ENCODE results near the gene ING2. TPM values are rescaled to one million over a fixed set of nuclear protein-coding genes. Genes with fewer than 3 reads are reported as not detected.
A peak's percentile ranks its signal among the peaks of the same experiment; 100 is the strongest.
"Not testable (repeated sequence)": the region's sequence is repeated elsewhere in the genome, so short reads cannot be mapped to it uniquely, and the experiment has no call there.

Gene ING2
- total RNA-seq, 1 donor from 2014 or later = 21.9 TPM

GRCh38 chr4:183552274-183553146 is 47.7 kb downstream of the ING2 start:
- FAIRE-seq = no peak
- H3K4me3 ChIP-seq (ENCODE audit: low read depth, low read length) = no peak overlapping the region
- no peaks in the 10 kb centered on the region for H3K36me3 ChIP-seq (ENCODE audit: control insufficient read depth, insufficient read depth, low read length)
- no peak for TF ChIP-seq CTCF (IDR thresholded peaks at IDR 0.05; ENCODE audit: insufficient read depth, low read length, severe bottlenecking)
- no peaks in the 10 kb centered on the region for H3K27me3 ChIP-seq (ENCODE audit: control insufficient read depth, insufficient read depth, low read length)
- DNase-seq (ENCODE audit: low read depth) = no peak

- not testable (repeated sequence) for H3K27me3 ChIP-seq (ENCODE audit: control insufficient read depth, insufficient read depth, low read length); DNase-seq (ENCODE audit: low read depth); H3K4me3 ChIP-seq (ENCODE audit: low read depth, low read length); H3K36me3 ChIP-seq (ENCODE audit: control insufficient read depth, insufficient read depth, low read length)
- peak; percentile 95 for FAIRE-seq
These were observed 48.3 kb downstream of the ING2 start for GRCh38 chr4:183553147-183553478.

- Histone ChIP-seq H3K4me3 (ENCODE audit: low read depth, low read length) (no peak overlapping the region), H3K36me3 (ENCODE audit: control insufficient read depth, insufficient read depth, low read length) (no peaks in the 10 kb centered on the region), H3K27me3 (ENCODE audit: control insufficient read depth, insufficient read depth, low read length) (no peaks in the 10 kb centered on the region)
- DNase-seq (ENCODE audit: low read depth) = no peak
- no peak for TF ChIP-seq CTCF (IDR thresholded peaks at IDR 0.05; ENCODE audit: insufficient read depth, low read length, severe bottlenecking)
- FAIRE-seq = no peak
These were observed 48.9 kb downstream of the ING2 start for GRCh38 chr4:183553601-183554345.

- H3K27me3 ChIP-seq (ENCODE audit: control insufficient read depth, insufficient read depth, low read length) = no peaks in the 10 kb centered on the region
- no peak overlapping the region for H3K4me3 ChIP-seq (ENCODE audit: low read depth, low read length)
- no peak for TF ChIP-seq CTCF (IDR thresholded peaks at IDR 0.05; ENCODE audit: insufficient read depth, low read length, severe bottlenecking)
- FAIRE-seq (no peak), DNase-seq (ENCODE audit: low read depth) (no peak)
- no peaks in the 10 kb centered on the region for H3K36me3 ChIP-seq (ENCODE audit: control insufficient read depth, insufficient read depth, low read length)
These were observed 49.5 kb downstream of the ING2 start for GRCh38 chr4:183554346-183554686.

- no peak for TF ChIP-seq CTCF (IDR thresholded peaks at IDR 0.05; ENCODE audit: insufficient read depth, low read length, severe bottlenecking)
- no peaks in the 10 kb centered on the region for H3K27me3 ChIP-seq (ENCODE audit: control insufficient read depth, insufficient read depth, low read length)
- H3K36me3 ChIP-seq (ENCODE audit: control insufficient read depth, insufficient read depth, low read length) = no peaks in the 10 kb centered on the region
- DNase-seq (ENCODE audit: low read depth) (peak; percentile 3), FAIRE-seq (peak; percentile 84)
- H3K4me3 ChIP-seq (ENCODE audit: low read depth, low read length) = no peak overlapping the region
These were observed 50.2 kb downstream of the ING2 start for GRCh38 chr4:183554878-183555585.

GRCh38 chr4:183556947-183557346 is 52.1 kb downstream of the ING2 start:
- TF ChIP-seq CTCF (IDR thresholded peaks at IDR 0.05; ENCODE audit: insufficient read depth, low read length, severe bottlenecking) = no peak
- H3K4me3 ChIP-seq (ENCODE audit: low read depth, low read length) = no peak overlapping the region
- H3K27me3 ChIP-seq (ENCODE audit: control insufficient read depth, insufficient read depth, low read length) = no peaks in the 10 kb centered on the region
- H3K36me3 ChIP-seq (ENCODE audit: control insufficient read depth, insufficient read depth, low read length) = no peaks in the 10 kb centered on the region
- no peak for FAIRE-seq
- no peak for DNase-seq (ENCODE audit: low read depth)

Measured in bronchial epithelial cell (primary cell).